Gastrocnemius medialis (tissue), 4 donors: ENCODE data around the gene SVOPL. TPM values are rescaled to one million over a fixed set of nuclear protein-coding genes. Genes with fewer than 3 reads are reported as not detected.

Source experiments
- ATAC-seq, 2 donors: fragments of 150-250 bp; one replicate each; pipeline ENCODE4 v1.9.1; 2016
- DNase-seq, 2 donors: peaks; one replicate each; pipeline ENCODE4 v3.0.0-alpha.2; 2019
- H3K27ac ChIP-seq, 4 donors: fragments of 200-600 bp; sonication (generic); 1 replicate in 1 of 4; 2 replicates in 3 of 4; pipeline ENCODE4 v1.5.1; 2016 to 2018; ENCODE audit warnings: mild to moderate bottlenecking in 2 of 4, moderate library complexity in 1 of 4
- H3K27me3 ChIP-seq, 3 donors: fragments of 200-600 bp; sonication (generic) in 2 of 3; 1 replicate in 1 of 3; 2 replicates in 2 of 3; pipeline versions ENCODE4 v1.5.1 to v1.6.0; 2016 to 2019; ENCODE audit warnings: mild to moderate bottlenecking in 1 of 3, moderate library complexity in 1 of 3
- H3K36me3 ChIP-seq, 2 donors: fragments of 200-600 bp; sonication (generic) in 1 of 2; one replicate each; pipeline ENCODE4 v1.5.1; 2017 to 2018
- H3K4me1 ChIP-seq, 2 donors: fragments of 200-600 bp; sonication (generic) in 1 of 2; one replicate each; pipeline ENCODE4 v1.5.1; 2016 to 2017; ENCODE audit warnings: mild to moderate bottlenecking in 2 of 2
- H3K4me3 ChIP-seq, 4 donors: fragments of 200-600 bp; sonication (generic) in 3 of 4; 1 replicate in 1 of 4; 2 replicates in 3 of 4; pipeline ENCODE4 v1.5.1; 2016 to 2019; ENCODE audit warnings: mild to moderate bottlenecking in 2 of 4
- H3K9me3 ChIP-seq, 3 donors: fragments of 200-600 bp; sonication (generic) in 2 of 3; 1 replicate in 1 of 3; 2 replicates in 2 of 3; pipeline ENCODE4 v1.5.1; 2016 to 2019
- POLR2A ChIP-seq, 2 donors: fragments of 450-650 bp; IDR thresholded peaks; one replicate each; pipeline ENCODE4 v1.6.1; 2017; ENCODE audit warnings: antibody characterized with exemption in 2 of 2, mild to moderate bottlenecking in 2 of 2, moderate library complexity in 2 of 2
- in situ Hi-C, 4 donors: fragments of 200-750 bp; cut with MboI; loops; one replicate each; pipeline versions ENCODE4 v1.15.0 to v1.8.0; 2017; ENCODE audit warnings: low sequenced_read_pairs in 4 of 4
- intact Hi-C: fragments of 100-400 bp; cut with DNase I; formaldehyde crosslinking; loops from one replicate; pipeline ENCODE4 v1.15.1; 2023; ENCODE audit warnings: low total_unique reads
- total RNA-seq, 4 donors: library from RNA; depleted of rRNA; stranded (reverse); fragments of >200 nt; gene quantifications; one replicate each; pipeline versions ENCODE4 v1.1.0 to v1.2.3, GENCODE V29; 2016
- TF ChIP-seq, protein P1 (sequence below), 5 experiments: fragments of 450-650 bp in 3 of 5; fragments of 200-600 bp in 2 of 5; sonication (generic) in 2 of 5; IDR thresholded peaks in 4 of 5; conservative IDR thresholded peaks in 1 of 5; 1 replicate in 4 of 5; 2 replicates in 1 of 5; pipeline ENCODE4 v1.5.1; 2016 to 2019; ENCODE audit warnings: antibody characterized with exemption in 5 of 5, mild to moderate bottlenecking in 3 of 5, moderate library complexity in 3 of 5

Gene SVOPL
- total RNA-seq, 4 donors from 2014 or later = not detected

GRCh38 chr7:138632384-138632783 lies 68.8 kb downstream of the SVOPL start:
- ATAC-seq (no peak), DNase-seq (no peak)
- intact Hi-C loops (no loop called here), in situ Hi-C loops (no loop called here)
- TF ChIP-seq, protein P1, sequence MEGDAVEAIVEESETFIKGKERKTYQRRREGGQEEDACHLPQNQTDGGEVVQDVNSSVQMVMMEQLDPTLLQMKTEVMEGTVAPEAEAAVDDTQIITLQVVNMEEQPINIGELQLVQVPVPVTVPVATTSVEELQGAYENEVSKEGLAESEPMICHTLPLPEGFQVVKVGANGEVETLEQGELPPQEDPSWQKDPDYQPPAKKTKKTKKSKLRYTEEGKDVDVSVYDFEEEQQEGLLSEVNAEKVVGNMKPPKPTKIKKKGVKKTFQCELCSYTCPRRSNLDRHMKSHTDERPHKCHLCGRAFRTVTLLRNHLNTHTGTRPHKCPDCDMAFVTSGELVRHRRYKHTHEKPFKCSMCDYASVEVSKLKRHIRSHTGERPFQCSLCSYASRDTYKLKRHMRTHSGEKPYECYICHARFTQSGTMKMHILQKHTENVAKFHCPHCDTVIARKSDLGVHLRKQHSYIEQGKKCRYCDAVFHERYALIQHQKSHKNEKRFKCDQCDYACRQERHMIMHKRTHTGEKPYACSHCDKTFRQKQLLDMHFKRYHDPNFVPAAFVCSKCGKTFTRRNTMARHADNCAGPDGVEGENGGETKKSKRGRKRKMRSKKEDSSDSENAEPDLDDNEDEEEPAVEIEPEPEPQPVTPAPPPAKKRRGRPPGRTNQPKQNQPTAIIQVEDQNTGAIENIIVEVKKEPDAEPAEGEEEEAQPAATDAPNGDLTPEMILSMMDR (IDR thresholded peaks at IDR 0.05 in 4 of 5, conservative IDR thresholded peaks at IDR 0.05 in 1 of 5) = no peak
- no peak for TF ChIP-seq POLR2A (IDR thresholded peaks at IDR 0.05)
- Histone ChIP-seq H3K27ac (no peak overlapping the region), H3K4me3 (no peak overlapping the region), H3K9me3 (no peaks in the 10 kb centered on the region), H3K27me3 (no peaks in the 10 kb centered on the region), H3K4me1 (no peaks in the 10 kb centered on the region), H3K36me3 (no peaks in the 10 kb centered on the region)

- no peak for ATAC-seq
- in situ Hi-C loops (no loop called here), intact Hi-C loops (no loop called here)
Measured at GRCh38 chr7:138630059-138630610, 71.0 kb downstream of the SVOPL start.

GRCh38 chr7:138627361-138627760 lies 73.8 kb downstream of the SVOPL start:
- in situ Hi-C loops = no loop called here

More at GRCh38 chr7:138630059-138630610, 71.0 kb downstream of the SVOPL start:
- no peaks in the 10 kb centered on the region for H3K36me3 ChIP-seq
- H3K4me3 ChIP-seq = no peak overlapping the region
- no peaks in the 10 kb centered on the region for H3K4me1 ChIP-seq
- no peak for DNase-seq
- no peaks in the 10 kb centered on the region for H3K27me3 ChIP-seq
- no peaks in the 10 kb centered on the region for H3K9me3 ChIP-seq
- no peak for TF ChIP-seq POLR2A (IDR thresholded peaks at IDR 0.05)
- TF ChIP-seq, protein P1 (IDR thresholded peaks at IDR 0.05 in 4 of 5, conservative IDR thresholded peaks at IDR 0.05 in 1 of 5) = no peak
- H3K27ac ChIP-seq = no peak overlapping the region

DNA sequence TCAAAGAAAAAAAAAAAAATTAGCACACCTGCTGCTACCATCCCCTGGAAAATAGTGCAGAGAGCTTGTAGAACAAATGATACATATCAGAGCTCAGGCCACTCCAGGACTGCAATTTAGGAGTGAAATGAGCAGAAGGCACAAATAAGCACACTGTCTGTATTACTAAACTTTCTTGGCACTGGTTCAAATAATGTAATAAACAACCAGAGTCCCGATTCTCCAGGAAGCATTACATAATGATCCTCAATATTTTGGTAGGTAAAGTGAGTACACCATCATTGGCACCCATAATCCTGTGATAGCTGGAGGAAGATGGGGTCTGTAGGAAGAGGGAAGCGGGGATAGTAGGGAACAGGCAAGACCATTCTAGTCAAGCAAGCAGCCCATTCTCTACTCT lies 74.3 kb downstream of the SVOPL start:
- Histone ChIP-seq H3K9me3 (no peaks in the 10 kb centered on the region), H3K27ac (no peak overlapping the region), H3K4me1 (no peaks in the 10 kb centered on the region), H3K36me3 (no peaks in the 10 kb centered on the region), H3K4me3 (no peak overlapping the region), H3K27me3 (no peaks in the 10 kb centered on the region)
- no peak for TF ChIP-seq POLR2A (IDR thresholded peaks at IDR 0.05)
- TF ChIP-seq, protein P1 (IDR thresholded peaks at IDR 0.05 in 4 of 5, conservative IDR thresholded peaks at IDR 0.05 in 1 of 5) = no peak
- intact Hi-C loops = no loop called here
- DNase-seq (no peak), ATAC-seq (no peak)
- in situ Hi-C loops = no loop called here

More at GRCh38 chr7:138627361-138627760, 73.8 kb downstream of the SVOPL start:
- no peak for ATAC-seq
- Histone ChIP-seq H3K27me3 (no peaks in the 10 kb centered on the region), H3K4me1 (no peaks in the 10 kb centered on the region), H3K4me3 (no peak overlapping the region), H3K27ac (no peak overlapping the region), H3K36me3 (no peaks in the 10 kb centered on the region), H3K9me3 (no peaks in the 10 kb centered on the region)
- no peak for DNase-seq
- TF ChIP-seq POLR2A (IDR thresholded peaks at IDR 0.05) = no peak
- TF ChIP-seq, protein P1 (IDR thresholded peaks at IDR 0.05 in 4 of 5, conservative IDR thresholded peaks at IDR 0.05 in 1 of 5) = no peak
- intact Hi-C loops = no loop called here

DNA sequence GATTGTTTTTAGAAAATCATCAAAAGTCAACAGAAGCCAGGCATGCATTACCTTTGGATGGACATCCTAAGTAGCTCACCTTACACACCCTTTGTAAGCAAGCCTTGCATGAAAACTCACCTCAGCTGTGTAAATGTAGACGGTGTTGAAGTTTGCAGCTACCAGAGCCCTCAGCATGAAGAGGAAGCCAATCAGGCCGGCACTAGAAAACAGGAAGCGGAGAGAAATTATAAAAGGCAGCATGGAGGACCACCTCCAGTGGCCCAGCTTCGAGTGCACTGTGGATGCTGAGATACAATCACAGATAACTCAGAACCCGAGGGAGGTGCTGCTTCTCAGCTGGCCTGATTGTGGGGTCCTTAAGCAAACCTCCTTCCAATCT lies 75.3 kb downstream of the SVOPL start:
- no peaks in the 10 kb centered on the region for H3K36me3 ChIP-seq
- H3K4me3 ChIP-seq = no peak overlapping the region
- in situ Hi-C loops = no loop called here
- H3K27me3 ChIP-seq = no peaks in the 10 kb centered on the region
- TF ChIP-seq, protein P1 (IDR thresholded peaks at IDR 0.05 in 4 of 5, conservative IDR thresholded peaks at IDR 0.05 in 1 of 5) = no peak
- TF ChIP-seq POLR2A (IDR thresholded peaks at IDR 0.05) = no peak
- intact Hi-C loops = no loop called here
- DNase-seq (no peak), ATAC-seq (no peak)
- no peak overlapping the region for H3K27ac ChIP-seq
- no peaks in the 10 kb centered on the region for H3K9me3 ChIP-seq
- no peaks in the 10 kb centered on the region for H3K4me1 ChIP-seq
